ENCODE results near the gene TPM1.

Gene TPM1

GRCh38 chr15:63075015-63075983 lies 32.8 kb downstream of the TPM1 start:
- no peak for DNase-seq (ENCODE audit: low read depth, low spot score)

- no peak for DNase-seq (ENCODE audit: low read depth, low spot score)
Observed at GRCh38 chr15:63075984-63076713, 33.6 kb downstream of the TPM1 start.

GRCh38 chr15:63076714-63077046 lies 34.1 kb downstream of the TPM1 start:
- DNase-seq (ENCODE audit: low read depth, low spot score): no peak

GRCh38 chr15:63077952-63078351 lies 35.4 kb downstream of the TPM1 start:
- no peak for DNase-seq (ENCODE audit: low read depth, low spot score)

- DNase-seq (ENCODE audit: low read depth, low spot score): no peak
Observed at GRCh38 chr15:63079947-63080626, 37.5 kb downstream of the TPM1 start.

- no peak for DNase-seq (ENCODE audit: low read depth, low spot score)
Observed at GRCh38 chr15:63080634-63081250, 38.2 kb downstream of the TPM1 start.

- no peak for DNase-seq (ENCODE audit: low read depth, low spot score)
Observed at GRCh38 chr15:63082366-63082765, 39.8 kb downstream of the TPM1 start.

- no peak for DNase-seq (ENCODE audit: low read depth, low spot score)
Observed at GRCh38 chr15:63083044-63083443, 40.5 kb downstream of the TPM1 start.

GRCh38 chr15:63083541-63083940 lies 41.0 kb downstream of the TPM1 start:
- DNase-seq (ENCODE audit: low read depth, low spot score): no peak

- DNase-seq (ENCODE audit: low read depth, low spot score): no peak
Observed at GRCh38 chr15:63084806-63085205, 42.3 kb downstream of the TPM1 start.

- no peak for DNase-seq (ENCODE audit: low read depth, low spot score)
Observed at GRCh38 chr15:63085289-63085688, 42.7 kb downstream of the TPM1 start.

GRCh38 chr15:63086271-63086670 lies 43.7 kb downstream of the TPM1 start:
- no peak for DNase-seq (ENCODE audit: low read depth, low spot score)

GRCh38 chr15:63086947-63087346 lies 44.4 kb downstream of the TPM1 start:
- DNase-seq (ENCODE audit: low read depth, low spot score): no peak

- no peak for DNase-seq (ENCODE audit: low read depth, low spot score)
Observed at GRCh38 chr15:63088533-63089245, 46.1 kb downstream of the TPM1 start.

- no peak for DNase-seq (ENCODE audit: low read depth, low spot score)
Observed at GRCh38 chr15:63089260-63090043, 46.9 kb downstream of the TPM1 start.

- no peak for DNase-seq (ENCODE audit: low read depth, low spot score)
Observed at GRCh38 chr15:63090472-63090871, 47.9 kb downstream of the TPM1 start.

- no peak for DNase-seq (ENCODE audit: low read depth, low spot score)
Observed at GRCh38 chr15:63090887-63091286, 48.3 kb downstream of the TPM1 start.

- DNase-seq (ENCODE audit: low read depth, low spot score): no peak
Observed at GRCh38 chr15:63091679-63092446, 49.3 kb downstream of the TPM1 start.

- DNase-seq (ENCODE audit: low read depth, low spot score): peak; percentile 41
Observed at GRCh38 chr15:63093486-63094205, 51.1 kb downstream of the TPM1 start.
